KG1 (cell line): ENCODE data around the gene S100A12.

ENCODE experiments used
- DNase-seq: peaks from one replicate; lab custom pipeline; 2025; lab: John Stamatoyannopoulos, UW

Gene S100A12

GRCh38 chr1:153367090-153367489, 8.3 kb downstream of the S100A12 start:
- no peak for DNase-seq

GRCh38 chr1:153366261-153366660, 9.2 kb downstream of the S100A12 start:
- DNase-seq = no peak

GRCh38 chr1:153365696-153366095, 9.7 kb downstream of the S100A12 start:
- DNase-seq = no peak

- no peak for DNase-seq
Observed at GRCh38 chr1:153364766-153365666, 10.4 kb downstream of the S100A12 start.

GRCh38 chr1:153364156-153364555, 11.3 kb downstream of the S100A12 start:
- no peak for DNase-seq

- DNase-seq = no peak
Observed at GRCh38 chr1:153363641-153364040, 11.8 kb downstream of the S100A12 start.

- DNase-seq = no peak
Observed at GRCh38 chr1:153362187-153362775, 13.1 kb downstream of the S100A12 start.

- no peak for DNase-seq
Observed at GRCh38 chr1:153361480-153362109, 13.8 kb downstream of the S100A12 start.

GRCh38 chr1:153360592-153361479, 14.6 kb downstream of the S100A12 start:
- no peak for DNase-seq

GRCh38 chr1:153360190-153360589, 15.2 kb downstream of the S100A12 start:
- DNase-seq = no peak

- no peak for DNase-seq
Observed at GRCh38 chr1:153359241-153359640, 16.2 kb downstream of the S100A12 start.

- DNase-seq = no peak
Observed at GRCh38 chr1:153358691-153358975, 16.8 kb downstream of the S100A12 start.

- DNase-seq = no peak
Observed at GRCh38 chr1:153357853-153358690, 17.3 kb downstream of the S100A12 start, which contains the start of gene S100A9. S100A9 (plus strand) TSS chr1:153357854; CDS start chr1:153358284, 430 bp downstream.

GRCh38 chr1:153357076-153357852, 18.2 kb downstream of the S100A12 start:
- no peak for DNase-seq

- no peak for DNase-seq
Observed at GRCh38 chr1:153356392-153357075, 18.9 kb downstream of the S100A12 start.

GRCh38 chr1:153355445-153356071, 19.9 kb downstream of the S100A12 start:
- peak; percentile 16 for DNase-seq

GRCh38 chr1:153354515-153355193, 20.8 kb downstream of the S100A12 start:
- no peak for DNase-seq

GRCh38 chr1:153353226-153353947, 22.0 kb downstream of the S100A12 start:
- no peak for DNase-seq
